SK-N-SH (cell line): ENCODE measurements around the gene NTNG2. TPM values are rescaled to one million over a fixed set of nuclear protein-coding genes. Genes with fewer than 3 reads are reported as not detected.

Source experiments
- CTCF ChIA-PET: fragments of 300-600, 350-600 bp; formaldehyde crosslinking; extraction: SDS; loops from one replicate; lab custom pipeline; 2021; lab: Yijun Ruan, JAX
- POLR2A ChIA-PET: fragments of 350-600 bp; sonication (Branson Sonifier 250); formaldehyde crosslinking; extraction: SDS; loops from one replicate; lab custom pipeline; 2020; ENCODE audit warnings: antibody characterized with exemption, inconsistent platforms; lab: Yijun Ruan, JAX
- DNase-seq: peaks from one replicate; pipeline ENCODE4 v3.0.0; 2012
- H2AFZ ChIP-seq: fragments of 200-600 bp; sonication (generic); 2 replicates; pipeline ENCODE4 v1.8.1; 2016; ENCODE audit warnings: antibody characterized with exemption, mild to moderate bottlenecking, low read depth
- H3F3A ChIP-seq: fragments of 200-600 bp; sonication (generic); replicated peaks from 2 replicates; pipeline ENCODE3; 2016; ENCODE audit warnings: antibody characterized with exemption, mild to moderate bottlenecking; ENCODE audit not compliant: insufficient read depth
- H3K27ac ChIP-seq, 2 experiments: fragments of 200-500 bp in 1 of 2; fragments of 200-600 bp in 1 of 2; sonication (Bioruptor generic) in 1 of 2; sonication (generic), shearing (Covaris generic) in 1 of 2; 2 replicates each; pipeline versions ENCODE4 v1.5.1 to v1.6.1; 2014 to 2016; ENCODE audit warnings: low read depth in 2 of 2, inconsistent platforms in 1 of 2, low read length in 1 of 2, mild to moderate bottlenecking in 1 of 2, mixed read lengths in 1 of 2
- H3K27me3 ChIP-seq: fragments of 200-600 bp; sonication (generic), shearing (Covaris generic); 2 replicates; pipeline ENCODE4 v1.6.1; 2016; ENCODE audit warnings: mixed run types; ENCODE audit not compliant: insufficient read depth
- H3K36me3 ChIP-seq, 2 experiments: fragments of 200-500 bp in 1 of 2; fragments of 200-600 bp in 1 of 2; sonication (Bioruptor generic) in 1 of 2; sonication (generic) in 1 of 2; replicated peaks in 1 of 2; 2 replicates each; pipeline versions ENCODE3 to v1.5.1; 2014 to 2016; ENCODE audit warnings: low read length in 1 of 2, mild to moderate bottlenecking in 1 of 2; ENCODE audit not compliant: insufficient read depth in 2 of 2, control insufficient read depth in 1 of 2
- H3K4me1 ChIP-seq, 2 experiments: fragments of 200-500 bp in 1 of 2; fragments of 200-600 bp in 1 of 2; sonication (Bioruptor generic) in 1 of 2; sonication (generic), shearing (Covaris generic) in 1 of 2; 2 replicates each; pipeline versions ENCODE4 v1.5.1 to v1.6.1; 2014 to 2016; ENCODE audit warnings: low read depth in 1 of 2, low read length in 1 of 2, mixed run types in 1 of 2; ENCODE audit not compliant: insufficient read depth in 2 of 2, control insufficient read depth in 1 of 2
- H3K4me2 ChIP-seq: fragments of 200-600 bp; sonication (generic), shearing (Covaris generic); 2 replicates; pipeline ENCODE4 v1.6.1; 2017; ENCODE audit warnings: mixed run types
- H3K4me3 ChIP-seq, 2 experiments: fragments of 200-500 bp in 1 of 2; fragments of 200-600 bp in 1 of 2; sonication (Bioruptor generic) in 1 of 2; sonication (generic), shearing (Covaris generic) in 1 of 2; 2 replicates each; pipeline versions ENCODE4 v1.5.1 to v1.8.1; 2014 to 2016; ENCODE audit warnings: low read depth in 2 of 2, inconsistent platforms in 1 of 2, low read length in 1 of 2, mild to moderate bottlenecking in 1 of 2, mixed read lengths in 1 of 2, moderate library complexity in 1 of 2
- H3K79me2 ChIP-seq: fragments of 200-600 bp; sonication (generic); 2 replicates; pipeline ENCODE4 v1.8.1; 2017; ENCODE audit warnings: mild to moderate bottlenecking; ENCODE audit not compliant: insufficient read depth
- H3K9ac ChIP-seq: fragments of 200-600 bp; sonication (generic); 2 replicates; pipeline ENCODE4 v1.6.1; 2017; ENCODE audit warnings: mixed run types
- H3K9me2 ChIP-seq: fragments of 200-600 bp; sonication (generic); 2 replicates; pipeline ENCODE4 v1.6.1; 2017; ENCODE audit warnings: mixed run types
- H3K9me3 ChIP-seq: fragments of 200-600 bp; sonication (generic); 2 replicates; pipeline ENCODE4 v1.6.1; 2017; ENCODE audit warnings: mixed run types, mild to moderate bottlenecking, moderate library complexity
- H4K20me1 ChIP-seq: fragments of 200-600 bp; sonication (generic); 2 replicates; pipeline ENCODE4 v1.6.1; 2017; ENCODE audit warnings: mild to moderate bottlenecking, mixed run types; ENCODE audit not compliant: insufficient read depth
- CHD2 ChIP-seq: fragments of 150-350 bp; IDR thresholded peaks from 2 replicates; pipeline ENCODE4 v1.6.1; 2018; ENCODE audit warnings: low read length; ENCODE audit not compliant: partially characterized antibody
- CTCF ChIP-seq: fragments of 200-600 bp; sonication (generic); IDR thresholded peaks from 2 replicates; pipeline ENCODE4 v1.6.1; 2017; ENCODE audit warnings: antibody characterized with exemption, mild to moderate bottlenecking, moderate library complexity
- ELF1 ChIP-seq: IDR thresholded peaks from 2 replicates; pipeline ENCODE4 v1.4.0; 2012
- EP300 ChIP-seq, 2 experiments: IDR thresholded peaks; 2 replicates each; pipeline versions ENCODE4 v1.4.0 to v1.6.1; 2012; ENCODE audit warnings: borderline replicate concordance in 1 of 2, low read depth in 1 of 2, low read length in 1 of 2
- EZH2phosphoT487 ChIP-seq: fragments of 200-600 bp; sonication (generic); IDR thresholded peaks from 2 replicates; pipeline ENCODE4 v1.6.1; 2017; ENCODE audit warnings: low read depth, mixed run types, mild to moderate bottlenecking, antibody characterized with exemption, moderate library complexity, borderline replicate concordance
- FOSL2 ChIP-seq: IDR thresholded peaks from 2 replicates; pipeline ENCODE4 v1.4.0; 2012; ENCODE audit warnings: low read depth, mild to moderate bottlenecking, moderate library complexity, borderline replicate concordance
- FOXJ3 ChIP-seq: sonication (generic); formaldehyde crosslinking; IDR thresholded peaks from 2 replicates; pipeline ENCODE4 v1.5.1; 2020; ENCODE audit warnings: mild to moderate bottlenecking, missing genetic modification reagents
- FOXM1 ChIP-seq: IDR thresholded peaks from 2 replicates; pipeline ENCODE4 v1.4.0; 2012; ENCODE audit warnings: low read depth, mild to moderate bottlenecking
- GABPA ChIP-seq: IDR thresholded peaks from 2 replicates; pipeline ENCODE4 v1.4.0; 2012; ENCODE audit warnings: low read depth, mild to moderate bottlenecking
- GATA2 ChIP-seq: sonication (generic); formaldehyde crosslinking; IDR thresholded peaks from 2 replicates; pipeline ENCODE4 v1.5.0; 2020; ENCODE audit warnings: mild to moderate bottlenecking, missing genetic modification reagents
- JUND ChIP-seq: IDR thresholded peaks from 2 replicates; pipeline ENCODE4 v1.4.0; 2012
- MEF2A ChIP-seq: IDR thresholded peaks from 2 replicates; pipeline ENCODE4 v1.4.0; 2012; ENCODE audit warnings: low read depth, borderline replicate concordance
- NFIC ChIP-seq: IDR thresholded peaks from 2 replicates; pipeline ENCODE4 v1.4.0; 2012; ENCODE audit warnings: borderline replicate concordance
- PBX3 ChIP-seq: IDR thresholded peaks from 2 replicates; pipeline ENCODE4; 2012
- RAD21 ChIP-seq: IDR thresholded peaks from 2 replicates; pipeline ENCODE4 v1.6.1; 2012; ENCODE audit warnings: mild to moderate bottlenecking, low read length
- RCOR1 ChIP-seq: fragments of 150-350 bp; IDR thresholded peaks from 2 replicates; pipeline ENCODE4 v1.6.1; 2017; ENCODE audit warnings: antibody characterized with exemption, low read length
- RFX5 ChIP-seq: IDR thresholded peaks from 2 replicates; pipeline ENCODE4 v1.6.1; 2012; ENCODE audit warnings: mild to moderate bottlenecking, improper control_type of control experiment, low read length
- RXRA ChIP-seq: IDR thresholded peaks from 2 replicates; pipeline ENCODE4 v1.4.0; 2012; ENCODE audit warnings: low read depth, mild to moderate bottlenecking, borderline replicate concordance
- SIN3A ChIP-seq: IDR thresholded peaks from 2 replicates; pipeline ENCODE4 v1.6.1; 2012; ENCODE audit warnings: low read depth, mild to moderate bottlenecking, low read length, moderate library complexity, borderline replicate concordance
- SMC3 ChIP-seq: IDR thresholded peaks from 2 replicates; pipeline ENCODE4 v1.6.1; 2012; ENCODE audit warnings: low read depth, low read length, improper control_type of control experiment
- TCF12 ChIP-seq: IDR thresholded peaks from 2 replicates; pipeline ENCODE4 v1.4.0; 2012
- TEAD4 ChIP-seq: IDR thresholded peaks from 2 replicates; pipeline ENCODE4 v1.4.0; 2012; ENCODE audit warnings: mild to moderate bottlenecking, borderline replicate concordance; ENCODE audit not compliant: insufficient read depth
- USF1 ChIP-seq: IDR thresholded peaks from 2 replicates; pipeline ENCODE4 v1.4.0; 2012; ENCODE audit warnings: low read depth, borderline replicate concordance
- ZBTB33 ChIP-seq: IDR thresholded peaks from 2 replicates; pipeline ENCODE4 v1.4.0; 2012; ENCODE audit warnings: low read depth, borderline replicate concordance
- WGBS: methylation state at CpG from one replicate; pipeline ENCODE4 v1.1.6; 2017; ENCODE audit warnings: low lambda C conversion rate; 5-methylcytosine and 5-hydroxymethylcytosine counted together
- polyA plus RNA-seq, 3 experiments: library from polyadenylated mRNA; depleted of rRNA; stranded (reverse); fragments of >200 nt; gene quantifications; 2 replicates each; pipeline ENCODE4 v1.2.3, GENCODE V29; 2012
- TF ChIP-seq, protein P1 (sequence below): fragments of 150-350 bp; IDR thresholded peaks from 2 replicates; pipeline ENCODE4 v1.6.1; 2016; ENCODE audit warnings: mild to moderate bottlenecking, low read depth, low read length
- TF ChIP-seq, protein P2 (sequence below): IDR thresholded peaks from 2 replicates; pipeline ENCODE4 v1.4.0; 2012; ENCODE audit warnings: low read depth

The NTNG2 gene
- polyA plus RNA-seq, 1 of the 3 experiments (the other 2 are of a cell fraction): 6.1 TPM

- no peaks in the 10 kb centered on the region for H3K27me3 ChIP-seq
- H3K4me1 ChIP-seq: peaks cover 6 to 27% of the 10 kb centered on the region in 2 experiments; a peak in 1 of 4 replicates
- peak; percentile 90 for DNase-seq
- H3F3A ChIP-seq: no peaks in the 10 kb centered on the region
- H3K4me2 ChIP-seq: peak overlapping the region; percentile 47
- H3K9me3 ChIP-seq: no peaks in the 10 kb centered on the region
- H3K79me2 ChIP-seq: no peaks in the 10 kb centered on the region
- H4K20me1 ChIP-seq: peaks cover 5% of the 10 kb centered on the region; the same call in 1 of the 2 replicates
- peak overlapping the region; percentile 64 to 71; a peak in 3 of 4 replicates for H3K27ac ChIP-seq
- H2AFZ ChIP-seq: no peak overlapping the region
- H3K9ac ChIP-seq: no peak overlapping the region
- H3K36me3 ChIP-seq: no peaks in the 10 kb centered on the region
- WGBS: 6% methylated on average over 8 of the region's 18 CpGs
- peak overlapping the region; percentile 11 to 19; a peak in 1 of 4 replicates for H3K4me3 ChIP-seq
- H3K9me2 ChIP-seq: no peaks in the 10 kb centered on the region
- POLR2A ChIA-PET: interaction anchor here (0.8 to 1.1 kb wide), 2 partner anchors 20 to 31 kb away, joined by 3 to 4 read pairs; no protein-coding TSS in a partner anchor
- CTCF ChIA-PET: interaction anchor here (0.5 to 2.7 kb wide), 8 partner anchors 12 to 642 kb away, joined by 3 to 14 read pairs (median 4); no protein-coding TSS in a partner anchor
- TF ChIP-seq EZH2phosphoT487 (no peak), CHD2 (no peak), FOXJ3 (CRISPR knock-in tag) (0 out of 2 replicates have a peak, but pooled peaks have one; percentile 18), FOXM1 (no peak), ELF1 (no peak), GABPA (no peak), MEF2A (peak; percentile 49; the same call in 1 of the 2 replicates), TCF12 (peak; percentile 76), RXRA (peak; percentile 77; the same call in 1 of the 2 replicates), SIN3A (peak; percentile 64; the same call in 1 of the 2 replicates), USF1 (no peak), NFIC (peak; percentile 75; the same call in 1 of the 2 replicates), TEAD4 (peak; percentile 80; the same call in 1 of the 2 replicates), RAD21 (peak; percentile 34), CTCF (no peak), RFX5 (no peak), GATA2 (CRISPR knock-in tag) (peak; percentile 32), FOSL2 (peak; percentile 70; the same call in 1 of the 2 replicates), ZBTB33 (no peak), PBX3 (peak; percentile 74), JUND (peak; percentile 73), SMC3 (no peak), EP300 (IDR thresholded peaks at IDR 0.05; ENCODE audit: borderline replicate concordance in 1 of 2, low read depth in 1 of 2, low read length in 1 of 2) (peak; percentile 27 to 68; a peak in 2 of 4 replicates), RCOR1 (no peak)
- TF ChIP-seq, protein P1, sequence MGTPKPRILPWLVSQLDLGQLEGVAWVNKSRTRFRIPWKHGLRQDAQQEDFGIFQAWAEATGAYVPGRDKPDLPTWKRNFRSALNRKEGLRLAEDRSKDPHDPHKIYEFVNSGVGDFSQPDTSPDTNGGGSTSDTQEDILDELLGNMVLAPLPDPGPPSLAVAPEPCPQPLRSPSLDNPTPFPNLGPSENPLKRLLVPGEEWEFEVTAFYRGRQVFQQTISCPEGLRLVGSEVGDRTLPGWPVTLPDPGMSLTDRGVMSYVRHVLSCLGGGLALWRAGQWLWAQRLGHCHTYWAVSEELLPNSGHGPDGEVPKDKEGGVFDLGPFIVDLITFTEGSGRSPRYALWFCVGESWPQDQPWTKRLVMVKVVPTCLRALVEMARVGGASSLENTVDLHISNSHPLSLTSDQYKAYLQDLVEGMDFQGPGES: no peak
- TF ChIP-seq, protein P2, sequence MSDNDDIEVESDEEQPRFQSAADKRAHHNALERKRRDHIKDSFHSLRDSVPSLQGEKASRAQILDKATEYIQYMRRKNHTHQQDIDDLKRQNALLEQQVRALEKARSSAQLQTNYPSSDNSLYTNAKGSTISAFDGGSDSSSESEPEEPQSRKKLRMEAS: peak; percentile 57
Measured at GRCh38 chr9:132214027-132214622, 52.3 kb downstream of the NTNG2 start.
